Skeletal muscle satellite cell (primary cell): ENCODE data around the gene DIPK1B.
"Not testable (repeated sequence)": the region's sequence is repeated elsewhere in the genome, so short reads cannot be mapped to it uniquely, and the experiment has no call there.

Experiments
- H3K27me3 ChIP-seq: 2 replicates; pipeline ENCODE4 v1.7.0; 2013; ENCODE audit warnings: low read length; ENCODE audit not compliant: control insufficient read depth, insufficient read depth
- H3K36me3 ChIP-seq: 2 replicates; pipeline ENCODE4 v1.7.0; 2013; ENCODE audit warnings: mild to moderate bottlenecking, control low read depth, low read length; ENCODE audit not compliant: insufficient read depth
- H3K4me1 ChIP-seq: 2 replicates; pipeline ENCODE4 v1.7.0; 2013; ENCODE audit warnings: low read length; ENCODE audit not compliant: control insufficient read depth, insufficient read depth
- H3K4me2 ChIP-seq: 2 replicates; pipeline ENCODE4 v1.7.0; 2013; ENCODE audit warnings: mild to moderate bottlenecking, low read length
- H3K4me3 ChIP-seq: 2 replicates; pipeline ENCODE4 v1.7.0; 2013; ENCODE audit warnings: low read length
- H3K9ac ChIP-seq: 2 replicates; pipeline ENCODE4 v1.7.0; 2013; ENCODE audit warnings: mild to moderate bottlenecking, low read depth, low read length, moderate library complexity
- H3K9me3 ChIP-seq: replicated peaks from 2 replicates; pipeline ENCODE4 v1.7.0; 2013; ENCODE audit warnings: mild to moderate bottlenecking, control low read depth, low read length

Gene DIPK1B

GRCh38 chr9:136709454-136710109 lies 2.8 kb upstream of the DIPK1B start:
- Histone ChIP-seq H3K4me2 (no peak overlapping the region), H3K4me3 (no peak overlapping the region), H3K4me1 (no peaks in the 10 kb centered on the region), H3K36me3 (no peaks in the 10 kb centered on the region), H3K9ac (no peak overlapping the region), H3K9me3 (no peaks in the 10 kb centered on the region), H3K27me3 (peaks cover 40% of the 10 kb centered on the region)

GRCh38 chr9:136710543-136710942 lies 1.8 kb upstream of the DIPK1B start:
- Histone ChIP-seq H3K36me3 (no peaks in the 10 kb centered on the region), H3K4me1 (no peaks in the 10 kb centered on the region), H3K4me2 (no peak overlapping the region), H3K27me3 (peaks cover 38% of the 10 kb centered on the region), H3K4me3 (no peak overlapping the region), H3K9ac (no peak overlapping the region), H3K9me3 (no peaks in the 10 kb centered on the region)

- H3K27me3 ChIP-seq, result peaks cover 36% of the 10 kb centered on the region
- not testable (repeated sequence) for H3K36me3 ChIP-seq, H3K9me3 ChIP-seq, H3K4me3 ChIP-seq, H3K9ac ChIP-seq, H3K4me1 ChIP-seq, H3K4me2 ChIP-seq
These were observed 1.1 kb upstream of the DIPK1B start for GRCh38 chr9:136711219-136711648.

GRCh38 chr9:136712690-136713544 lies 545 bp downstream of the DIPK1B start:
- H3K9ac ChIP-seq, result no peak overlapping the region
- H3K4me1 ChIP-seq, result no peaks in the 10 kb centered on the region
- H3K4me3 ChIP-seq, result no peak overlapping the region
- no peak overlapping the region for H3K4me2 ChIP-seq
- no peaks in the 10 kb centered on the region for H3K36me3 ChIP-seq
- no peaks in the 10 kb centered on the region for H3K9me3 ChIP-seq
- peaks cover 34% of the 10 kb centered on the region for H3K27me3 ChIP-seq

- H3K4me3 ChIP-seq, result no peak overlapping the region
- H3K9ac ChIP-seq, result no peak overlapping the region
- H3K4me2 ChIP-seq, result no peak overlapping the region
- H3K9me3 ChIP-seq, result no peaks in the 10 kb centered on the region
- H3K27me3 ChIP-seq, result peaks cover 31% of the 10 kb centered on the region
- no peaks in the 10 kb centered on the region for H3K36me3 ChIP-seq
- H3K4me1 ChIP-seq, result no peaks in the 10 kb centered on the region
These were observed 1.2 kb downstream of the DIPK1B start for GRCh38 chr9:136713550-136713949.

- no peak overlapping the region for H3K4me2 ChIP-seq
- no peak overlapping the region for H3K9ac ChIP-seq
- no peaks in the 10 kb centered on the region for H3K4me1 ChIP-seq
- peaks cover 31% of the 10 kb centered on the region for H3K27me3 ChIP-seq
- H3K4me3 ChIP-seq, result no peak overlapping the region
- H3K36me3 ChIP-seq, result no peaks in the 10 kb centered on the region
- H3K9me3 ChIP-seq, result no peaks in the 10 kb centered on the region
These were observed 1.9 kb downstream of the DIPK1B start for GRCh38 chr9:136714096-136714892.

GRCh38 chr9:136714893-136715274 lies 2.5 kb downstream of the DIPK1B start:
- H3K4me3 ChIP-seq, result no peak overlapping the region
- peaks cover 31% of the 10 kb centered on the region for H3K27me3 ChIP-seq
- no peak overlapping the region for H3K9ac ChIP-seq

GRCh38 chr9:136717399-136717798 lies 5.0 kb downstream of the DIPK1B start:
- no peak overlapping the region for H3K4me2 ChIP-seq
- peaks cover under 1% of the 10 kb centered on the region for H3K36me3 ChIP-seq
- no peaks in the 10 kb centered on the region for H3K9me3 ChIP-seq
- peaks cover 9% of the 10 kb centered on the region for H3K4me1 ChIP-seq
- no peak overlapping the region for H3K4me3 ChIP-seq
- no peak overlapping the region for H3K9ac ChIP-seq
- peaks cover 26% of the 10 kb centered on the region for H3K27me3 ChIP-seq

More at GRCh38 chr9:136714893-136715274, 2.5 kb downstream of the DIPK1B start:
- Histone ChIP-seq H3K9me3 (no peaks in the 10 kb centered on the region), H3K4me2 (no peak overlapping the region), H3K36me3 (no peaks in the 10 kb centered on the region), H3K4me1 (no peaks in the 10 kb centered on the region)

GRCh38 chr9:136718345-136719194 lies 6.2 kb downstream of the DIPK1B start:
- no peak overlapping the region for H3K9ac ChIP-seq
- peaks cover 12% of the 10 kb centered on the region for H3K36me3 ChIP-seq
- H3K4me2 ChIP-seq, result no peak overlapping the region
- peaks cover 17% of the 10 kb centered on the region for H3K27me3 ChIP-seq
- H3K4me1 ChIP-seq, result peaks cover 9% of the 10 kb centered on the region
- H3K4me3 ChIP-seq, result no peak overlapping the region
- H3K9me3 ChIP-seq, result no peaks in the 10 kb centered on the region

- Histone ChIP-seq H3K9ac (no peak overlapping the region), H3K36me3 (peaks cover 20% of the 10 kb centered on the region), H3K4me1 (peaks cover 9% of the 10 kb centered on the region), H3K4me3 (no peak overlapping the region), H3K9me3 (no peaks in the 10 kb centered on the region), H3K27me3 (peaks cover 10% of the 10 kb centered on the region), H3K4me2 (no peak overlapping the region)
These were observed 7.0 kb downstream of the DIPK1B start for GRCh38 chr9:136719195-136719880.
